GM19193 (cell line): ENCODE results near the gene TSC22D3.

Experiments
- POLR2A ChIP-seq: IDR thresholded peaks from 4 replicates; pipeline ENCODE4 v1.6.1; 2011; ENCODE audit not compliant: insufficient read depth, insufficient read length; ENCODE audit errors: extremely low read depth

The TSC22D3 gene

DNA sequence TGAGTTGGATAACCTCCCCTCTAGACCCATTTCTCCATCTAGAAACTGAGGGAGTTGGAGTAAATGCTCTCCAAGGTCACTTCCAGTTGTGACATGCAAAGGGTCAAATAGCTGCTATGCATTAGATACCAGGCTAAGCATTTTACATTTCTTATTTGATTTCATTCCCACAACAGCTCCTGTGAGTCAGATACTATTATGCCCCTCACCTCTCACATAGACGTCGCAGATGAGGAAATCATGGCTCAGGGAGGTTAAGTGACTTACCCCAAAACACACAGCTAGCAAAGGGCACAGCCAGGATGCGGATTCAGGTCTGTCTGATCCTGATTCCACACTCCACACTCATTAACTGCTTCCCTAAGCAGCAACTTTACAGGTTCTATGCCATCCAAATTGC lies 89.6 kb downstream of the TSC22D3 start:
- no peak for TF ChIP-seq POLR2A

GRCh38 chrX:107684956-107685385 lies 90.6 kb downstream of the TSC22D3 start:
- no peak for TF ChIP-seq POLR2A

- TF ChIP-seq POLR2A = no peak
Observed at GRCh38 chrX:107683931-107684330, 91.7 kb downstream of the TSC22D3 start.

DNA sequence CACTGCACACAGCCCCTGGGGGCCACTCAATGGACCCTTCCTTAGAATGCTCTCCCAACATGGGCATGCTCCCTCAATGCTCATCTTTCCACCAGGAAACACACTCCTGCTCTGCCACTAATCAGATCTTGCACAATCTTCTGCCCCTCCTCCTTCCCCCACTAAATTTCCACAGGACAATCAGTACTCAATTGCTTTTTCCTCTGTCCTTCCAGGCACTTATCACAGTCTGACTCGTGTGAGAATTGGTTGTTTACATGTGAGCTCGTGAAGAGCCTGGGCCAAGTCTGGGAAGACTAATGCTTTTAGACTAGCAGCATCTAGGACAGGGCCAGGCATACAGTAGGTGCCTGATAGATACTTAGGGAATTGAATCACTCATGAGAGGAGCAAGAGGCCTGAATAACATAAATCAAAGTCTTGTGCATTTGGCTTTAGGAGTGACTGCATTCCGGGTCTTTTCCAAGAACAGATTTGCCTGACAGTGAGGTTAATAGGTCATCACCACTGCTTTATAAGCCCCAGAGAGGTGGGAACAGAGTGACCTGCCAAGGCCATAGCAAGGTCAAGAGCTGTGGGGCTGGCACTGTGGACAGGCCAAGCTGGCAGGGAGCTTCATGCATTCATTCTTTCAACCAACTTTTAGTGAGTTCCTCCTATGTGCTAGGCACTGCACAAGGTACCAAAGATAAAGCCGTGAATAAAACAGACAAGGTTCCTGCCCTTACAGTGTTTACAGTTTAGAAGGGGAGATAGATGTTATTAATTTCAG lies 92.3 kb downstream of the TSC22D3 start:
- TF ChIP-seq POLR2A = no peak

- TF ChIP-seq POLR2A = no peak
Observed at GRCh38 chrX:107682256-107682655, 93.3 kb downstream of the TSC22D3 start.

DNA sequence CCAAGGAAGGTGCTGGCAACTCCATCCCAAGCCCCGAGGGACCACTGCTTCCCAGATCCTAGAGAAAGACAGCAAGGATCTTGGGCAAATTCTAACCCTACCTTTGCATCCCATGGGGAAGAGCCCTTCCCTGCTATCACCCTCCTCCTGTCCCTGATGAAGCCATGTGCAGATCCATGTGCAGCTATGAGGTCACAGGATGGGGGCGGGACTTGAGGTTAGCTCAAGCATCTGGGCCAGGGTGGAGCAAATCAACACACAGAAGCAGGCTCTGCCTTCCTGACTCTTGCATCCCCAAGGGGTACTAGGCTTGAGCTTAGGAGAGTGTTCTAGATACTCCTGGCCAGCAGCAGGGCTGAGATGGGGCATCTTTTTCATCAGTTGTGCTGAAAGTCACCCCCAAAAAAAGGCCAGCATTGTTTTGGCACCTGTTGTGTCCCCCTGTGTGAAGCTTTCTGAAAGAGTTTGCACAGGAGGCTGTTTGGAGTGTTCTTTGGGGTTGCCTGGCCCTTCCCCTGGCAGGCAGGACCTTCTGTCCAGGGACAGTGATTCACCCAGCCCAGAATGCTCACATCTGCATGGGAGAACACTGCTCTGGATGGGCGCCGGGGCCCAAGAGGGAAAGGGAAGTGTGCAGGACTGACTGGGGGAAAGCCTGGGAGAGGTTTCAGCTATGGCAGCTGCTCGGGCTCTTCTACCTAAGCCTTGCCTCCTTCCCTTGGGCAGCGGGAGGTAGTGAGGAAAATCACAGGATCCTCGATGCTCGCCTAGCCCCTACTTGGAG lies 96.4 kb downstream of the TSC22D3 start:
- no peak for TF ChIP-seq POLR2A

- no peak for TF ChIP-seq POLR2A
Observed at GRCh38 chrX:107677909-107678308, 97.7 kb downstream of the TSC22D3 start.

DNA sequence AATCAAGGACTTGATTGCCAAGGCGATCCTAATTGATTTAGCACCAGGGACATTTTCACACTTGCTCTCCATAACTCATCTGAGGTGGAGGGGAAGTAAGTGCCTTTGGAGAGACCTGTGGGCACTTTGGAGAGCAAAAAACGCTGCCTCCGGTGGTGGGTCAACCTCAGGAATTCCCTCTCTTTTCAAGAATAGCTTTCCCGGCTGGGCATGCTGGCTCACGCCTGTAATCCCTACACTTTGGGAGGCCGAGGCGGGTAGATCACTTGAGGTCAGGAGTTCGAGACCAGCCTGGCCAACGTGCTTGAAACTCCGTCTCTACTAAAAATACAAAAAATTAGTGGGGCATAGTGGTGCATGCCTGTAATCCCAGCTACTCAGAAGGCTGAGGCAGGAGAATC lies 98.1 kb downstream of the TSC22D3 start:
- no peak for TF ChIP-seq POLR2A

GRCh38 chrX:107676559-107677378 lies 98.8 kb downstream of the TSC22D3 start:
- peak; percentile 48 for TF ChIP-seq POLR2A

- no peak for TF ChIP-seq POLR2A
Observed at GRCh38 chrX:107675823-107676555, 99.6 kb downstream of the TSC22D3 start.

DNA sequence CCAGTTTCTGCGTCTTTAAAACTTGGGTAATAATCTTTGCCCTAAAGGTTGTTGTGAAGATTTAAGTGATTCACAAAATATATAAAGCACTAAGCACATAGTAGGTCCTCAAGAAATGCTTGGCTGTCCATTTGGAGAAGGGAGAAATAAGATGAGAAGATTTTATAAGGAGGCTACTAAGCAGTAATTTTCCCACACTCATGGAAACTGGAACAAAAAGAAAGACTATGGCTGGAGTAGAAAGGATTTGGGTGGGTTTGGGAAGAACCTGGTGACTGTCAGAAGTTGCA lies 100.3 kb downstream of the TSC22D3 start:
- no peak for TF ChIP-seq POLR2A

DNA sequence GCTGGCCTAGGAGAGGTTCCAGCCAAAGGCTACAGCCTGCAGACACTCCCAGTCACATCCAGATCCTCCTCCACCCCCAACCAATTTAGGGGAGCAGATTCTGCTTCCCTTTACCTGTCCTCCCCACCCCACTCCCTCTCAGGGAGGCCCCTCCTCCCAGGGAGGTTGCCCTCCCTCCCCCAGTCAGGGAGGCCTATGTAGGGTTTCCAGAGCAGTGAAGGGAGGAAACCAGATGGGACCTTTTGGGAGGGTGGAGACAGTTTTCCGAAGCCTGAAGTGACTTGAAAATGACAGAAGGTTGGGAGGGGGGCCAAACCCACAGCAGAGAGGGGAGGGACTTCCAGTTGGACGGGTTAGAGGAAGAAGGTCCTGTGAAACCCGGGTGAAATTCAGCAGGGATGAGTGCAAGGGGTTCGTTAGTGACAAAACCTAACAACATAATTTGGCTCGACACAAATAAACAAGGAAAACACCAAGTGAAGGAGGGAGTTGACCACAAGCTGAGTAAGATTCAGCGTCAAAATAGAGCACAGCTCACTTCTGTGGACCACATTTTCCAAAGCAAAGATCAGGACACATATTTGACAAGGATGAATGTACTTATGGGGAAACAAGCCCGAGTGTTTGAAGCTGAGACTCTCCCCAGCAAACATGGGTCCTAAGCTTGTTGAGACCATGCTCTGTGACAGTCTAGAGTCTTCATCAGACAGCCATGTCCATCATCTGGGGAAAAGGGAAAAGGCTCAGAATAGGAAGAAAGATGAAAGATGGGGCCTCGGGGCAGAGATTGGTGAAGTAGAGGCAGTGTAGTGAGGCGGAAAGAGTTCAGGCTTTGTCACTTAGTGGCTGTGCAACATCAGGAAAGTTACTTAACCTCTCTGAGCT lies 100.9 kb downstream of the TSC22D3 start:
- no peak for TF ChIP-seq POLR2A

DNA sequence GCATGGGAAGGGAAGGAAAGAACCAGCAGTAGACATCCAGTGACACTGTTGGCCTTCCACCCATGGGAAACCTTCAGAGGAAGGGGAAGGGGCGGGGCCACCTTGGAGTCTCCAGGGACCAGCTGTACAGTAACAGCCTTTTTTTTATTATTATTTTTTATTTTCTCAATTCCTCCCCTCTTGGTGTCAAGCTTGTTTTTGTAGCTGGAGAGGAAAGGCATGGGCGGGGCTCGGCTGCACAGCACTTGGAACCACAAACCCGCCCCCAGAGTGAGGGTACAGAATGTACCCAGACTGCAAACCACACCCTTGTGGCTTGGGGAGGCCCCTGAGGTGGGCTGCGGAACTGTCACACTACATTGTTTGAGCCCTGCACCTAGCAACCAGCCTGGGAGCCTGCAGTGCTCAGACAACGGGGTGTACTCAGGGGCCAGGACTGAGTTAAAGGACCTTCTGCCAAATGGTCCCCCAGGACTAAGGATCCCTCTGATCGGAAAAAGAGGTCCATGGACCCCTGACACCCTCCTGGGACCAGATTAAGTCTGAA lies 101.6 kb downstream of the TSC22D3 start:
- TF ChIP-seq POLR2A = no peak
